ENCODE data around the gene CIAO1.

CIAO1 gene

GRCh38 chr2:96319396-96319795 lies 53.4 kb downstream of the CIAO1 start:
- CTCF ChIA-PET, result interaction anchor here (0.7 to 5.9 kb wide), 6 partner anchors 8 to 25 kb away, joined by 3 to 29 read pairs (median 4); partner anchors contain the start of gene SNRNP200
- no CpG with 5 or more reads among the region's 1 CpG for WGBS (ENCODE audit: insufficient coverage)
- H3K36me3 ChIP-seq (ENCODE audit: control insufficient read depth in 4 of 4, insufficient read depth in 4 of 4, low read length in 3 of 4), result peaks cover 0 to 3% (median 1%) of the 10 kb centered on the region in 4 experiments
- H3K27ac ChIP-seq (ENCODE audit: insufficient read depth in 1 of 2, low read depth in 1 of 2, low read length in 2 of 2, poor library complexity in 1 of 2, severe bottlenecking in 2 of 2), result no peak overlapping the region
- POLR2A ChIA-PET, result interaction anchor here (0.6 kb wide), 1 partner anchor 22 kb away, joined by 3 read pairs; no protein-coding TSS in a partner anchor
- no peaks in the 10 kb centered on the region for H3K27me3 ChIP-seq (replicated peaks in 2 of 5; ENCODE audit: control insufficient read depth in 4 of 5, insufficient read depth in 5 of 5, low read length in 4 of 5)
- H3K4me1 ChIP-seq (ENCODE audit: control extremely low read depth in 1 of 4, control insufficient read depth in 4 of 4, insufficient read depth in 4 of 4, low read length in 3 of 4), result peaks cover 13 to 71% (median 64%) of the 10 kb centered on the region in 4 experiments
- peak in 1 of 3 donors; percentile 18 for DNase-seq
- peak overlapping the region in 5 of 7 experiments; percentile 42 to 69 (median 51) for H3K4me3 ChIP-seq (ENCODE audit: control insufficient read depth in 1 of 7, extremely low read depth in 1 of 7, insufficient read depth in 4 of 7, low read depth in 2 of 7, low read length in 6 of 7)
- no peaks in the 10 kb centered on the region for H3K9me3 ChIP-seq (ENCODE audit: control extremely low read depth in 1 of 5, control insufficient read depth in 4 of 5, insufficient read depth in 2 of 5, low read depth in 1 of 5, low read length in 4 of 5)

- peak overlapping the region in 4 of 7 experiments; percentile 83 to 87 (median 84) for H3K4me3 ChIP-seq (ENCODE audit: control insufficient read depth in 1 of 7, extremely low read depth in 1 of 7, insufficient read depth in 4 of 7, low read depth in 2 of 7, low read length in 6 of 7)
- WGBS (ENCODE audit: insufficient coverage), result 88% methylated on average over 2 of the region's 3 CpGs
- no peak overlapping the region for H3K27ac ChIP-seq (ENCODE audit: insufficient read depth in 1 of 2, low read depth in 1 of 2, low read length in 2 of 2, poor library complexity in 1 of 2, severe bottlenecking in 2 of 2)
- peaks cover 15 to 71% (median 64%) of the 10 kb centered on the region in 4 experiments for H3K4me1 ChIP-seq (ENCODE audit: control extremely low read depth in 1 of 4, control insufficient read depth in 4 of 4, insufficient read depth in 4 of 4, low read length in 3 of 4)
- ChIA-PET POLR2A (interaction anchor here (1.4 to 2.3 kb wide), 2 partner anchors 15 kb away, joined by 6 read pairs; partner anchors contain the start of genes NCAPH and SNRNP200), CTCF (interaction anchor here (1.4 to 5.9 kb wide), 7 partner anchors 9 to 38 kb away, joined by 3 to 29 read pairs (median 4); partner anchors contain the start of genes NCAPH and SNRNP200)
- H3K9me3 ChIP-seq (ENCODE audit: control extremely low read depth in 1 of 5, control insufficient read depth in 4 of 5, insufficient read depth in 2 of 5, low read depth in 1 of 5, low read length in 4 of 5), result no peaks in the 10 kb centered on the region
- peaks cover 0 to 3% (median 1%) of the 10 kb centered on the region in 4 experiments for H3K36me3 ChIP-seq (ENCODE audit: control insufficient read depth in 4 of 4, insufficient read depth in 4 of 4, low read length in 3 of 4)
- peak in 2 of 3 donors; percentile 30 to 43 for DNase-seq
- H3K27me3 ChIP-seq (replicated peaks in 2 of 5; ENCODE audit: control insufficient read depth in 4 of 5, insufficient read depth in 5 of 5, low read length in 4 of 5), result no peaks in the 10 kb centered on the region
These were observed 54.3 kb downstream of the CIAO1 start for GRCh38 chr2:96320326-96320725.

- CTCF ChIA-PET, result interaction anchor here (0.9 to 5.9 kb wide), 10 partner anchors 10 to 218 kb away, joined by 3 to 29 read pairs (median 4); partner anchors contain the start of genes NCAPH and SNRNP200
- H3K4me1 ChIP-seq (ENCODE audit: control extremely low read depth in 1 of 4, control insufficient read depth in 4 of 4, insufficient read depth in 4 of 4, low read length in 3 of 4), result peaks cover 13 to 71% (median 64%) of the 10 kb centered on the region in 4 experiments
- peak overlapping the region; percentile 15 to 74 for H3K27ac ChIP-seq (ENCODE audit: insufficient read depth in 1 of 2, low read depth in 1 of 2, low read length in 2 of 2, poor library complexity in 1 of 2, severe bottlenecking in 2 of 2)
- no peaks in the 10 kb centered on the region for H3K27me3 ChIP-seq (replicated peaks in 2 of 5; ENCODE audit: control insufficient read depth in 4 of 5, insufficient read depth in 5 of 5, low read length in 4 of 5)
- WGBS (ENCODE audit: insufficient coverage), result under 1% methylated on average over 34 of the region's 41 CpGs
- H3K9me3 ChIP-seq (ENCODE audit: control extremely low read depth in 1 of 5, control insufficient read depth in 4 of 5, insufficient read depth in 2 of 5, low read depth in 1 of 5, low read length in 4 of 5), result no peaks in the 10 kb centered on the region
- POLR2A ChIA-PET, result interaction anchor here (0.9 to 2.3 kb wide), 4 partner anchors 15 to 24 kb away, joined by 3 to 6 read pairs (median 4); partner anchors contain the start of genes NCAPH and SNRNP200
- peak in 2 of 3 donors; percentile 48 to 62 for DNase-seq
- H3K4me3 ChIP-seq (ENCODE audit: control insufficient read depth in 1 of 7, extremely low read depth in 1 of 7, insufficient read depth in 4 of 7, low read depth in 2 of 7, low read length in 6 of 7), result peak overlapping the region; percentile 62 to 87 (median 84)
- peaks cover 0 to 3% (median 1%) of the 10 kb centered on the region in 4 experiments for H3K36me3 ChIP-seq (ENCODE audit: control insufficient read depth in 4 of 4, insufficient read depth in 4 of 4, low read length in 3 of 4)
These were observed 55.0 kb downstream of the CIAO1 start for GRCh38 chr2:96320728-96321622.
